Neutrophil (primary cell): ENCODE data around the gene RAD51B.

ENCODE experiments used
- H3K27ac ChIP-seq: fragments of 200-600 bp; sonication (generic); 2 replicates; pipeline ENCODE4 v1.5.1; 2016; ENCODE audit warnings: mild to moderate bottlenecking, moderate library complexity
- H3K27me3 ChIP-seq: fragments of 200-600 bp; sonication (generic); 2 replicates; pipeline ENCODE4 v1.6.0; 2016; ENCODE audit warnings: mild to moderate bottlenecking
- H3K36me3 ChIP-seq: fragments of 200-600 bp; sonication (generic); 2 replicates; pipeline ENCODE4 v1.5.1; 2017
- H3K4me1 ChIP-seq, 2 experiments: fragments of 200-600 bp in 1 of 2; sonication (generic) in 1 of 2; 1 replicate in 1 of 2; 2 replicates in 1 of 2; pipeline versions ENCODE4 v1.5.1 to v1.6.1; 2013 to 2016; ENCODE audit warnings: low read depth in 1 of 2, low read length in 1 of 2, mild to moderate bottlenecking in 1 of 2, moderate library complexity in 1 of 2; ENCODE audit not compliant: control insufficient read depth in 1 of 2, insufficient read depth in 1 of 2
- H3K4me3 ChIP-seq, 2 experiments: fragments of 200-600 bp in 1 of 2; sonication (generic) in 1 of 2; 1 replicate in 1 of 2; 2 replicates in 1 of 2; pipeline ENCODE4 v1.5.1; 2013 to 2016; ENCODE audit warnings: low read depth in 1 of 2, low read length in 1 of 2, mild to moderate bottlenecking in 1 of 2, moderate library complexity in 1 of 2
- H3K9me3 ChIP-seq: fragments of 200-600 bp; sonication (generic); 2 replicates; pipeline ENCODE4 v1.5.1; 2016
- CTCF ChIP-seq: fragments of 200-600 bp; sonication (generic); IDR thresholded peaks from 2 replicates; pipeline ENCODE4 v1.5.1; 2016; ENCODE audit warnings: antibody characterized with exemption

RAD51B gene

GRCh38 chr14:68404146-68404527, 584.6 kb downstream of the RAD51B start:
- H3K4me1 ChIP-seq, result peaks cover 41 to 50% of the 10 kb centered on the region in 2 experiments
- H3K9me3 ChIP-seq, result no peaks in the 10 kb centered on the region
- peak overlapping the region; percentile 64 for H3K27ac ChIP-seq
- no peaks in the 10 kb centered on the region for H3K36me3 ChIP-seq
- no peaks in the 10 kb centered on the region for H3K27me3 ChIP-seq
- no peak for TF ChIP-seq CTCF
- no peak overlapping the region for H3K4me3 ChIP-seq

GRCh38 chr14:68404652-68405183, 585.1 kb downstream of the RAD51B start:
- no peaks in the 10 kb centered on the region for H3K27me3 ChIP-seq
- no peaks in the 10 kb centered on the region for H3K36me3 ChIP-seq
- TF ChIP-seq CTCF, result no peak
- H3K9me3 ChIP-seq, result no peaks in the 10 kb centered on the region
- H3K27ac ChIP-seq, result peak overlapping the region; percentile 64
- H3K4me3 ChIP-seq, result no peak overlapping the region
- peaks cover 35 to 45% of the 10 kb centered on the region in 2 experiments for H3K4me1 ChIP-seq

- no peaks in the 10 kb centered on the region for H3K9me3 ChIP-seq
- TF ChIP-seq CTCF, result no peak
- no peaks in the 10 kb centered on the region for H3K36me3 ChIP-seq
- H3K27me3 ChIP-seq, result no peaks in the 10 kb centered on the region
- peaks cover 25 to 32% of the 10 kb centered on the region in 2 experiments for H3K4me1 ChIP-seq
- H3K27ac ChIP-seq, result no peak overlapping the region
- no peak overlapping the region for H3K4me3 ChIP-seq
These were observed 586.4 kb downstream of the RAD51B start for GRCh38 chr14:68405961-68406360.

- no peak for TF ChIP-seq CTCF
- Histone ChIP-seq H3K27me3 (no peaks in the 10 kb centered on the region), H3K27ac (no peak overlapping the region), H3K9me3 (no peaks in the 10 kb centered on the region), H3K4me3 (no peak overlapping the region), H3K4me1 (peaks cover 15 to 20% of the 10 kb centered on the region in 2 experiments), H3K36me3 (no peaks in the 10 kb centered on the region)
These were observed 587.7 kb downstream of the RAD51B start for GRCh38 chr14:68407285-68407684.

- no peaks in the 10 kb centered on the region for H3K36me3 ChIP-seq
- peaks cover 15 to 20% of the 10 kb centered on the region in 2 experiments for H3K4me1 ChIP-seq
- TF ChIP-seq CTCF, result no peak
- H3K27me3 ChIP-seq, result no peaks in the 10 kb centered on the region
- H3K4me3 ChIP-seq, result no peak overlapping the region
- H3K9me3 ChIP-seq, result no peaks in the 10 kb centered on the region
- H3K27ac ChIP-seq, result no peak overlapping the region
These were observed 588.2 kb downstream of the RAD51B start for GRCh38 chr14:68407825-68408224.

GRCh38 chr14:68408680-68409079, 589.1 kb downstream of the RAD51B start:
- no peak overlapping the region for H3K27ac ChIP-seq
- no peak overlapping the region for H3K4me3 ChIP-seq
- H3K36me3 ChIP-seq, result no peaks in the 10 kb centered on the region
- H3K4me1 ChIP-seq, result peaks cover 12 to 17% of the 10 kb centered on the region in 2 experiments
- no peaks in the 10 kb centered on the region for H3K9me3 ChIP-seq
- TF ChIP-seq CTCF, result no peak
- no peaks in the 10 kb centered on the region for H3K27me3 ChIP-seq
